HG03196 (cell line): ENCODE measurements around the gene GRAMD4.

Experiments
- ATAC-seq: cut with Tn5 transposase; IDR thresholded peaks from one replicate; pipeline ENCODE4 v1.9.1; 2021; ENCODE audit not compliant: unreplicated experiment

GRAMD4 gene

GRCh38 chr22:46666577-46667244 lies 46.5 kb downstream of the GRAMD4 start:
- no peak for ATAC-seq

GRCh38 chr22:46667245-46667623 lies 47.0 kb downstream of the GRAMD4 start:
- no peak for ATAC-seq

- no peak for ATAC-seq
Observed at GRCh38 chr22:46668116-46668515, 47.9 kb downstream of the GRAMD4 start.

- ATAC-seq, result no peak
Observed at GRCh38 chr22:46669201-46669600, 49.0 kb downstream of the GRAMD4 start.

- no peak for ATAC-seq
Observed at GRCh38 chr22:46671824-46672432, 51.7 kb downstream of the GRAMD4 start.

- no peak for ATAC-seq
Observed at GRCh38 chr22:46672731-46673130, 52.5 kb downstream of the GRAMD4 start.

GRCh38 chr22:46673205-46673604 lies 53.0 kb downstream of the GRAMD4 start:
- ATAC-seq, result no peak

- ATAC-seq, result no peak
Observed at GRCh38 chr22:46673662-46674236, 53.6 kb downstream of the GRAMD4 start.

GRCh38 chr22:46674367-46674781 lies 54.2 kb downstream of the GRAMD4 start:
- ATAC-seq, result no peak

- ATAC-seq, result no peak
Observed at GRCh38 chr22:46674906-46675305, 54.7 kb downstream of the GRAMD4 start.

GRCh38 chr22:46675479-46675878 lies 55.3 kb downstream of the GRAMD4 start:
- ATAC-seq, result no peak

- ATAC-seq, result no peak
Observed at GRCh38 chr22:46675938-46676337, 55.8 kb downstream of the GRAMD4 start.

- ATAC-seq, result no peak
Observed at GRCh38 chr22:46676479-46676878, 56.3 kb downstream of the GRAMD4 start.

- no peak for ATAC-seq
Observed at GRCh38 chr22:46676881-46677280, 56.7 kb downstream of the GRAMD4 start.

GRCh38 chr22:46677323-46678002 lies 57.3 kb downstream of the GRAMD4 start:
- no peak for ATAC-seq

GRCh38 chr22:46678003-46678657 lies 57.9 kb downstream of the GRAMD4 start:
- ATAC-seq, result no peak

GRCh38 chr22:46678785-46679700 lies 58.9 kb downstream of the GRAMD4 start:
- no peak for ATAC-seq

GRCh38 chr22:46679706-46680269 lies 59.6 kb downstream of the GRAMD4 start:
- ATAC-seq, result no peak

GRCh38 chr22:46681010-46681409 lies 60.8 kb downstream of the GRAMD4 start:
- no peak for ATAC-seq
